HEK293 (cell line): Measurements from ENCODE around the gene PKN1.

Source experiments
- CTCF ChIA-PET: fragments of 350-600 bp; formaldehyde crosslinking; extraction: SDS; loops from one replicate; lab custom pipeline; 2021; ENCODE audit warnings: antibody characterized with exemption; lab: Yijun Ruan, JAX
- POLR2A ChIA-PET: fragments of 300-600 bp; formaldehyde crosslinking; extraction: SDS; loops from one replicate; lab custom pipeline; 2020; ENCODE audit warnings: antibody characterized with exemption, inconsistent platforms; lab: Yijun Ruan, JAX
- H3K27ac ChIP-seq: fragments of 200-500 bp; sonication (Bioruptor generic); 2 replicates; pipeline ENCODE4 v1.5.1; 2014; ENCODE audit warnings: low read depth, low read length, control low read depth, inconsistent platforms; ENCODE audit errors: extremely low read depth
- H3K36me3 ChIP-seq, 2 experiments: fragments of 200-500 bp in 1 of 2; sonication (Bioruptor generic) in 1 of 2; 1 replicate in 1 of 2; 2 replicates in 1 of 2; pipeline ENCODE4 v1.5.1; 2014 to 2017; ENCODE audit warnings: inconsistent platforms in 2 of 2, low read length in 2 of 2; ENCODE audit not compliant: control insufficient read depth in 2 of 2, insufficient read depth in 1 of 2
- H3K4me1 ChIP-seq: fragments of 200-500 bp; sonication (Bioruptor generic); 2 replicates; pipeline ENCODE4 v1.5.1; 2014; ENCODE audit warnings: mild to moderate bottlenecking, low read length, inconsistent platforms; ENCODE audit not compliant: control insufficient read depth, insufficient read depth
- H3K4me3 ChIP-seq: 2 replicates; pipeline ENCODE4 v1.5.1; 2011; ENCODE audit warnings: low read depth, mild to moderate bottlenecking, control low read depth, low read length, moderate library complexity
- H3K9me3 ChIP-seq: fragments of 200-500 bp; sonication (Bioruptor generic); 2 replicates; pipeline ENCODE4 v1.5.1; 2014; ENCODE audit warnings: low read depth, low read length, inconsistent platforms; ENCODE audit not compliant: control insufficient read depth, insufficient read depth
- KLF1 ChIP-seq: fragments of 450-650 bp; formaldehyde crosslinking; IDR thresholded peaks from 2 replicates; pipeline ENCODE4 v1.5.1; 2016; ENCODE audit warnings: missing biosample characterization, missing genetic modification characterization
- KLF7 ChIP-seq: fragments of 450-650 bp; formaldehyde crosslinking; IDR thresholded peaks from 2 replicates; pipeline ENCODE4 v1.5.1; 2016; ENCODE audit warnings: missing biosample characterization, missing genetic modification characterization, borderline replicate concordance
- KLF8 ChIP-seq: fragments of 450-650 bp; formaldehyde crosslinking; IDR thresholded peaks from 2 replicates; pipeline ENCODE4 v1.5.1; 2016; ENCODE audit warnings: missing biosample characterization, missing genetic modification characterization
- OSR2 ChIP-seq: fragments of 450-650 bp; formaldehyde crosslinking; IDR thresholded peaks from 2 replicates; pipeline ENCODE4 v1.5.1; 2016; ENCODE audit warnings: missing biosample characterization, missing genetic modification characterization
- PRDM1 ChIP-seq: fragments of 450-650 bp; formaldehyde crosslinking; IDR thresholded peaks from 2 replicates; pipeline ENCODE4; 2016; ENCODE audit warnings: missing biosample characterization, missing genetic modification characterization
- SP3 ChIP-seq: fragments of 450-650 bp; formaldehyde crosslinking; IDR thresholded peaks from 2 replicates; pipeline ENCODE4 v1.5.1; 2016; ENCODE audit warnings: missing biosample characterization, missing genetic modification characterization
- SP7 ChIP-seq: fragments of 450-650 bp; formaldehyde crosslinking; IDR thresholded peaks from 2 replicates; pipeline ENCODE4 v1.5.1; 2016; ENCODE audit warnings: missing biosample characterization, missing genetic modification characterization
- YY1 ChIP-seq: fragments of 450-650 bp; formaldehyde crosslinking; IDR thresholded peaks from 2 replicates; pipeline ENCODE4 v1.5.1; 2018; ENCODE audit warnings: missing biosample characterization, missing genetic modification characterization
- ZBTB17 ChIP-seq: fragments of 450-650 bp; formaldehyde crosslinking; IDR thresholded peaks from 2 replicates; pipeline ENCODE4 v1.5.1; 2016; ENCODE audit warnings: missing biosample characterization, missing genetic modification characterization
- ZBTB48 ChIP-seq: fragments of 450-650 bp; formaldehyde crosslinking; IDR thresholded peaks from 2 replicates; pipeline ENCODE4 v1.5.1; 2016; ENCODE audit warnings: missing biosample characterization, missing genetic modification characterization
- ZBTB7A ChIP-seq: fragments of 450-650 bp; formaldehyde crosslinking; IDR thresholded peaks from 2 replicates; pipeline ENCODE4 v1.5.1; 2016; ENCODE audit warnings: low read depth, missing biosample characterization, missing genetic modification characterization
- ZBTB8A ChIP-seq: fragments of 450-650 bp; formaldehyde crosslinking; IDR thresholded peaks from 2 replicates; pipeline ENCODE4 v1.5.1; 2016; ENCODE audit warnings: missing biosample characterization, missing genetic modification characterization
- ZFHX2 ChIP-seq: fragments of 450-650 bp; formaldehyde crosslinking; conservative IDR thresholded peaks from 2 replicates; pipeline ENCODE4 v1.5.1; 2016; ENCODE audit warnings: missing biosample characterization, missing genetic modification characterization
- ZNF140 ChIP-seq: fragments of 450-650 bp; formaldehyde crosslinking; IDR thresholded peaks from 2 replicates; pipeline ENCODE4 v1.5.1; 2016; ENCODE audit warnings: missing biosample characterization, missing genetic modification characterization
- ZNF169 ChIP-seq: fragments of 450-650 bp; formaldehyde crosslinking; IDR thresholded peaks from 2 replicates; pipeline ENCODE4 v1.5.1; 2016; ENCODE audit warnings: missing biosample characterization, missing genetic modification characterization
- ZNF175 ChIP-seq: fragments of 450-650 bp; formaldehyde crosslinking; IDR thresholded peaks from 2 replicates; pipeline ENCODE4 v1.5.1; 2016; ENCODE audit warnings: missing biosample characterization, missing genetic modification characterization
- ZNF324 ChIP-seq: fragments of 450-650 bp; formaldehyde crosslinking; IDR thresholded peaks from 2 replicates; pipeline ENCODE4 v1.5.1; 2016; ENCODE audit warnings: missing biosample characterization, missing genetic modification characterization
- ZNF404 ChIP-seq: fragments of 450-650 bp; formaldehyde crosslinking; IDR thresholded peaks from 2 replicates; pipeline ENCODE4 v1.5.1; 2017; ENCODE audit warnings: missing biosample characterization, missing genetic modification characterization
- ZNF600 ChIP-seq: fragments of 450-650 bp; formaldehyde crosslinking; IDR thresholded peaks from 2 replicates; pipeline ENCODE4 v1.5.1; 2016; ENCODE audit warnings: missing biosample characterization, missing genetic modification characterization
- TF ChIP-seq, protein P1 (sequence below): fragments of 450-650 bp; formaldehyde crosslinking; IDR thresholded peaks from 2 replicates; pipeline ENCODE4 v1.5.1; 2016; ENCODE audit warnings: missing biosample characterization, missing genetic modification characterization
- TF ChIP-seq, protein P2 (sequence below): fragments of 450-650 bp; formaldehyde crosslinking; IDR thresholded peaks from 2 replicates; pipeline ENCODE4 v1.5.1; 2016; ENCODE audit warnings: missing biosample characterization, missing genetic modification characterization, low read depth
- TF ChIP-seq, protein P3 (sequence below): fragments of 450-650 bp; formaldehyde crosslinking; IDR thresholded peaks from 2 replicates; pipeline ENCODE4 v1.5.1; 2017; ENCODE audit warnings: missing biosample characterization, missing genetic modification characterization
- TF ChIP-seq, protein P4 (sequence below): fragments of 450-650 bp; formaldehyde crosslinking; IDR thresholded peaks from 2 replicates; pipeline ENCODE4 v1.5.1; 2016; ENCODE audit warnings: missing biosample characterization, missing genetic modification characterization

The PKN1 gene

DNA sequence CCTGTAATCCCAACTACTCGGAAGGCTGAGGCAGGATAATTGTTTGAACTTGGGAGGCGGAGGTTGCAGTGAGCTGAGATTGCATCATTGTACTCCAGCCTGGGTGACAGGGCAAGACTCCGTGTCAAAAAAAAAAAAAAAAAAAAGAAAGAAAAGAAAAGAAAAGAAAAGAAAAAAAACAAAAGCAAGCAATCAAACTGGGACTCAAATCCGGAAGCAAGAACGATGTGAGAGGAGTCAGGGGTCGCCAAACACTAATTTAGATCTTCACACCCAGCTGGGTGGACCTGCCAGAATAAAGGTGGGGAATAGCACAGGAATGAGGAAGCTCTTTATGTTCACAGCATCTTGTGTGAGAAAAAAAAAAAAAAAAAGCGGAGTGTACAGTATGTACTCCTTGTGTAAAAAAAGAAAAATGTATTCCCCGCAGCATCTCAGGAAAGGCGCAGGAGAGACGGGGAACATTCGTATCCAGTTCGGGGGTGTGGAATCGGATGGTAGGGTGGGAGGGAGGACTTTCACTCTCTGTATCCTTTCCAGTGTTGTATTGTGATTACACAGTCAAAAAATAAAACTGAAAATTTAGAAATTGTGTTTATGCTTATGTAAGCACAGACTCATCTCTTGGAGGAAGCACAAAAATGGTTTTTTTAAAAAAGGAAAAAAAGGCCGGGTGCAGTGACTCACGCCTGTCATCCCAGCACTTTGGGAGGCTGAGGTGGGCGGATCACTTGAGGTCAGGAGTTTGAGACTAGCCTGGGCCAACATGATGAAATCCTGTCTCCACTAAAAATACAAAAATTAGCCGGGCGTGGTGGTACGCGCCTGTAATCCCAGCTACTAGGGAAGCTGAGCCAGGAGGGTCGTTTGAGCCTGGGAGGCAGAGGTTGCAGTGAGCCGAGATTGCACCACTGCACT lies 77.5 kb downstream of the PKN1 start:
- CTCF ChIA-PET: interaction anchor here (0.7 kb wide), 1 partner anchor 715 kb away, joined by 3 read pairs; no protein-coding TSS in a partner anchor
- H3K9me3 ChIP-seq: no peaks in the 10 kb centered on the region
- no peak overlapping the region for H3K4me3 ChIP-seq
- H3K36me3 ChIP-seq: peaks cover 3 to 21% of the 10 kb centered on the region in 2 experiments; a peak in 1 of 3 replicates
- POLR2A ChIA-PET: interaction anchor here (0.7 to 2.0 kb wide), 6 partner anchors 8 to 179 kb away, joined by 4 to 8 read pairs (median 5); partner anchors contain the start of genes DNAJB1, GIPC1 and ZNF333
- no peaks in the 10 kb centered on the region; the same call in 1 of the 2 replicates for H3K4me1 ChIP-seq
- TF ChIP-seq KLF1 (tag by site-specific recombination): peak; percentile 69
- no peak for TF ChIP-seq SP3 (tag by site-specific recombination)
- TF ChIP-seq, protein P1, sequence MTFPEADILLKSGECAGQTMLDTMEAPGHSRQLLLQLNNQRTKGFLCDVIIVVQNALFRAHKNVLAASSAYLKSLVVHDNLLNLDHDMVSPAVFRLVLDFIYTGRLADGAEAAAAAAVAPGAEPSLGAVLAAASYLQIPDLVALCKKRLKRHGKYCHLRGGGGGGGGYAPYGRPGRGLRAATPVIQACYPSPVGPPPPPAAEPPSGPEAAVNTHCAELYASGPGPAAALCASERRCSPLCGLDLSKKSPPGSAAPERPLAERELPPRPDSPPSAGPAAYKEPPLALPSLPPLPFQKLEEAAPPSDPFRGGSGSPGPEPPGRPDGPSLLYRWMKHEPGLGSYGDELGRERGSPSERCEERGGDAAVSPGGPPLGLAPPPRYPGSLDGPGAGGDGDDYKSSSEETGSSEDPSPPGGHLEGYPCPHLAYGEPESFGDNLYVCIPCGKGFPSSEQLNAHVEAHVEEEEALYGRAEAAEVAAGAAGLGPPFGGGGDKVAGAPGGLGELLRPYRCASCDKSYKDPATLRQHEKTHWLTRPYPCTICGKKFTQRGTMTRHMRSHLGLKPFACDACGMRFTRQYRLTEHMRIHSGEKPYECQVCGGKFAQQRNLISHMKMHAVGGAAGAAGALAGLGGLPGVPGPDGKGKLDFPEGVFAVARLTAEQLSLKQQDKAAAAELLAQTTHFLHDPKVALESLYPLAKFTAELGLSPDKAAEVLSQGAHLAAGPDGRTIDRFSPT: no peak
- TF ChIP-seq OSR2: peak; percentile 63; the same call in 1 of the 2 replicates
- no peak for TF ChIP-seq ZNF175 (tag by site-specific recombination)
- 0 out of 2 replicates have a peak, but pooled peaks have one; percentile 40 for TF ChIP-seq PRDM1 (tag by site-specific recombination)
- TF ChIP-seq ZBTB7A (tag by site-specific recombination): no peak
- no peak for TF ChIP-seq ZBTB8A (tag by site-specific recombination)
- peak; percentile 20 for TF ChIP-seq ZNF324
- TF ChIP-seq SP7: peak; percentile 38
- TF ChIP-seq KLF8 (tag by site-specific recombination): 0 out of 2 replicates have a peak, but pooled peaks have one; percentile 28
- 0 out of 2 replicates have a peak, but pooled peaks have one; percentile 19 for TF ChIP-seq ZNF600 (tag by site-specific recombination)
- TF ChIP-seq, protein P2, sequence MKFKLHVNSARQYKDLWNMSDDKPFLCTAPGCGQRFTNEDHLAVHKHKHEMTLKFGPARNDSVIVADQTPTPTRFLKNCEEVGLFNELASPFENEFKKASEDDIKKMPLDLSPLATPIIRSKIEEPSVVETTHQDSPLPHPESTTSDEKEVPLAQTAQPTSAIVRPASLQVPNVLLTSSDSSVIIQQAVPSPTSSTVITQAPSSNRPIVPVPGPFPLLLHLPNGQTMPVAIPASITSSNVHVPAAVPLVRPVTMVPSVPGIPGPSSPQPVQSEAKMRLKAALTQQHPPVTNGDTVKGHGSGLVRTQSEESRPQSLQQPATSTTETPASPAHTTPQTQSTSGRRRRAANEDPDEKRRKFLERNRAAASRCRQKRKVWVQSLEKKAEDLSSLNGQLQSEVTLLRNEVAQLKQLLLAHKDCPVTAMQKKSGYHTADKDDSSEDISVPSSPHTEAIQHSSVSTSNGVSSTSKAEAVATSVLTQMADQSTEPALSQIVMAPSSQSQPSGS: peak; percentile 39; the same call in 1 of the 2 replicates
- TF ChIP-seq KLF7 (tag by site-specific recombination): 0 out of 2 replicates have a peak, but pooled peaks have one; percentile 36
- TF ChIP-seq ZNF140 (tag by site-specific recombination): no peak
- peak; percentile 77 for TF ChIP-seq ZFHX2 (tag by site-specific recombination)
- TF ChIP-seq, protein P3, sequence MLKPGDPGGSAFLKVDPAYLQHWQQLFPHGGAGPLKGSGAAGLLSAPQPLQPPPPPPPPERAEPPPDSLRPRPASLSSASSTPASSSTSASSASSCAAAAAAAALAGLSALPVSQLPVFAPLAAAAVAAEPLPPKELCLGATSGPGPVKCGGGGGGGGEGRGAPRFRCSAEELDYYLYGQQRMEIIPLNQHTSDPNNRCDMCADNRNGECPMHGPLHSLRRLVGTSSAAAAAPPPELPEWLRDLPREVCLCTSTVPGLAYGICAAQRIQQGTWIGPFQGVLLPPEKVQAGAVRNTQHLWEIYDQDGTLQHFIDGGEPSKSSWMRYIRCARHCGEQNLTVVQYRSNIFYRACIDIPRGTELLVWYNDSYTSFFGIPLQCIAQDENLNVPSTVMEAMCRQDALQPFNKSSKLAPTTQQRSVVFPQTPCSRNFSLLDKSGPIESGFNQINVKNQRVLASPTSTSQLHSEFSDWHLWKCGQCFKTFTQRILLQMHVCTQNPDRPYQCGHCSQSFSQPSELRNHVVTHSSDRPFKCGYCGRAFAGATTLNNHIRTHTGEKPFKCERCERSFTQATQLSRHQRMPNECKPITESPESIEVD: peak; percentile 74; the same call in 1 of the 2 replicates
- no peak overlapping the region for H3K27ac ChIP-seq

DNA sequence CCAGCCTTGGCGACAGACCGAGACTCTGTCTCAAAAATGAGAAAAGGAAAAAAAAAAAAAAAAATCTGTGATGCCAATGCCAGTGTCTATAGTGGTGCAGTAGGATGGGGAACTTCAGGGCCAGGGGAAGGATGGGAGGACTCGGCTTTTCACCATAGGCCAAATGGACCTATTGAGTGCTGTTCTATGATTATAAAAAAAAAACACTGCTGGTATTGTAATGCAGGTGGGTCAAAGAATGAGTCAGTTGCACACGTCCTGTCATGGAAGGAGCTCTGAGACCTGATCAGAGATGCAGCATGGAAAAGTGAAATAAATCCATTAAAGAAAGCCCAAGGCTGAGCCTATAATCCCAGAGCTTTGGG lies 78.1 kb downstream of the PKN1 start:
- TF ChIP-seq ZBTB48 (no peak), ZBTB17 (tag by site-specific recombination) (0 out of 2 replicates have a peak, but pooled peaks have one; percentile 33), ZNF169 (no peak), ZNF404 (tag by site-specific recombination) (no peak), YY1 (tag by site-specific recombination) (no peak)
- TF ChIP-seq, protein P4, sequence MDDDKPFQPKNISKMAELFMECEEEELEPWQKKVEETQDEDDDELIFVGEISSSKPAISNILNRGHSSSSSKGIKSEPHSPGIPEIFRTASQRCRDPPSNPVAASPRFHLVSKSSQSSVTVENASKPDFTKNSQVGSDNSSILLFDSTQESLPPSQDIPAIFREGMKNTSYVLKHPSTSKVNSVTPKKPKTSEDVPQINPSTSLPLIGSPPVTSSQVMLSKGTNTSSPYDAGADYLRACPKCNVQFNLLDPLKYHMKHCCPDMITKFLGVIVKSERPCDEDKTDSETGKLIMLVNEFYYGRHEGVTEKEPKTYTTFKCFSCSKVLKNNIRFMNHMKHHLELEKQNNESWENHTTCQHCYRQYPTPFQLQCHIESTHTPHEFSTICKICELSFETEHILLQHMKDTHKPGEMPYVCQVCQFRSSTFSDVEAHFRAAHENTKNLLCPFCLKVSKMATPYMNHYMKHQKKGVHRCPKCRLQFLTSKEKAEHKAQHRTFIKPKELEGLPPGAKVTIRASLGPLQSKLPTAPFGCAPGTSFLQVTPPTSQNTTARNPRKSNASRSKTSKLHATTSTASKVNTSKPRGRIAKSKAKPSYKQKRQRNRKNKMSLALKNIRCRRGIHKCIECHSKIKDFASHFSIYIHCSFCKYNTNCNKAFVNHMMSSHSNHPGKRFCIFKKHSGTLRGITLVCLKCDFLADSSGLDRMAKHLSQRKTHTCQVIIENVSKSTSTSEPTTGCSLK (tag by site-specific recombination): no peak
- no peak overlapping the region for H3K27ac ChIP-seq
- ChIA-PET POLR2A (interaction anchor here (1.3 to 2.0 kb wide), 2 partner anchors 15 to 25 kb away, joined by 4 to 6 read pairs; partner anchors contain the start of gene GIPC1), CTCF (interaction anchor here (0.7 kb wide), 1 partner anchor 130 kb away, joined by 4 read pairs; no protein-coding TSS in a partner anchor)
- no peaks in the 10 kb centered on the region for H3K9me3 ChIP-seq
- peaks cover 3 to 28% of the 10 kb centered on the region in 2 experiments; a peak in 1 of 3 replicates for H3K36me3 ChIP-seq
- H3K4me1 ChIP-seq: no peaks in the 10 kb centered on the region; the same call in 1 of the 2 replicates
- H3K4me3 ChIP-seq: no peak overlapping the region
